Glutamatergic neuron (in vitro differentiated cells): ENCODE measurements around the gene DOCK10. TPM values are rescaled to one million over a fixed set of nuclear protein-coding genes. Genes with fewer than 3 reads are reported as not detected.

Experiments
- DNase-seq: peaks from one replicate; pipeline ENCODE4 v3.0.0; 2022
- H3K27ac Mint-ChIP-seq: one replicate; pipeline ENCODE4 v1.8.0; 2020; ENCODE audit warnings: mild to moderate bottlenecking, mixed read lengths, inconsistent platforms; ENCODE audit not compliant: unreplicated experiment
- H3K27me3 Mint-ChIP-seq: one replicate; pipeline ENCODE4 v1.8.0; 2020; ENCODE audit warnings: mild to moderate bottlenecking, moderate library complexity, mixed read lengths, inconsistent platforms; ENCODE audit not compliant: unreplicated experiment
- H3K36me3 Mint-ChIP-seq: one replicate; pipeline ENCODE4 v1.8.0; 2020; ENCODE audit warnings: mild to moderate bottlenecking, mixed read lengths, inconsistent platforms; ENCODE audit not compliant: unreplicated experiment
- H3K4me1 Mint-ChIP-seq: one replicate; pipeline ENCODE4 v1.8.0; 2020; ENCODE audit warnings: mild to moderate bottlenecking, low read depth, mixed read lengths, inconsistent platforms; ENCODE audit not compliant: unreplicated experiment
- H3K4me3 Mint-ChIP-seq: one replicate; pipeline ENCODE4 v1.8.0; 2020; ENCODE audit warnings: mild to moderate bottlenecking, mixed read lengths, inconsistent platforms; ENCODE audit not compliant: unreplicated experiment
- H3K9me3 Mint-ChIP-seq: one replicate; pipeline ENCODE4 v1.8.0; 2020; ENCODE audit warnings: mild to moderate bottlenecking, moderate library complexity, mixed read lengths, inconsistent platforms; ENCODE audit not compliant: unreplicated experiment
- CTCF ChIP-seq: fragments of 200-600 bp; sonication (generic); IDR thresholded peaks from one replicate; pipeline ENCODE4 v1.5.0; 2021; ENCODE audit not compliant: partially characterized antibody, unreplicated experiment
- total RNA-seq: library from RNA; stranded (reverse); fragmentation: NEBNext Ultra II Directional; extraction: Animal tissue kit (Norgen Biotek cat#: 25700); gene quantifications from one replicate; pipeline ENCODE4 v1.2.1, GENCODE V29; 2021; ENCODE audit not compliant: unreplicated experiment

Gene DOCK10
- total RNA-seq, 1 donor from 2014 or later, result 1.1 TPM

GRCh38 chr2:224875841-224876240 is 166.4 kb downstream of the DOCK10 start:
- H3K9me3 Mint-ChIP-seq, result no peaks in the 10 kb centered on the region
- H3K27ac Mint-ChIP-seq, result no peak overlapping the region
- H3K4me1 Mint-ChIP-seq, result peaks cover 2% of the 10 kb centered on the region
- TF ChIP-seq CTCF, result no peak
- no peak for DNase-seq
- H3K27me3 Mint-ChIP-seq, result no peaks in the 10 kb centered on the region
- H3K36me3 Mint-ChIP-seq, result no peaks in the 10 kb centered on the region
- no peak overlapping the region for H3K4me3 Mint-ChIP-seq

GRCh38 chr2:224875153-224875552 is 167.1 kb downstream of the DOCK10 start:
- Mint-ChIP-seq H3K27me3 (no peaks in the 10 kb centered on the region), H3K4me1 (peaks cover 2% of the 10 kb centered on the region), H3K27ac (no peak overlapping the region), H3K4me3 (no peak overlapping the region), H3K36me3 (no peaks in the 10 kb centered on the region), H3K9me3 (no peaks in the 10 kb centered on the region)
- no peak for TF ChIP-seq CTCF
- DNase-seq, result no peak

- H3K27ac Mint-ChIP-seq, result no peak overlapping the region
- no peak overlapping the region for H3K4me3 Mint-ChIP-seq
- peaks cover 2% of the 10 kb centered on the region for H3K4me1 Mint-ChIP-seq
- no peaks in the 10 kb centered on the region for H3K9me3 Mint-ChIP-seq
- no peak for DNase-seq
- TF ChIP-seq CTCF, result no peak
- no peaks in the 10 kb centered on the region for H3K27me3 Mint-ChIP-seq
- H3K36me3 Mint-ChIP-seq, result no peaks in the 10 kb centered on the region
Observed at GRCh38 chr2:224871813-224872212, 170.5 kb downstream of the DOCK10 start.

GRCh38 chr2:224870341-224870740 is 171.9 kb downstream of the DOCK10 start:
- Mint-ChIP-seq H3K9me3 (no peaks in the 10 kb centered on the region), H3K27ac (no peak overlapping the region), H3K36me3 (no peaks in the 10 kb centered on the region), H3K4me3 (no peak overlapping the region), H3K4me1 (no peaks in the 10 kb centered on the region), H3K27me3 (no peaks in the 10 kb centered on the region)
- DNase-seq, result no peak
- TF ChIP-seq CTCF, result no peak

- no peaks in the 10 kb centered on the region for H3K36me3 Mint-ChIP-seq
- no peaks in the 10 kb centered on the region for H3K4me1 Mint-ChIP-seq
- no peak for DNase-seq
- no peaks in the 10 kb centered on the region for H3K27me3 Mint-ChIP-seq
- no peak for TF ChIP-seq CTCF
- no peaks in the 10 kb centered on the region for H3K9me3 Mint-ChIP-seq
- H3K27ac Mint-ChIP-seq, result no peak overlapping the region
- no peak overlapping the region for H3K4me3 Mint-ChIP-seq
Observed at GRCh38 chr2:224869601-224870233, 172.6 kb downstream of the DOCK10 start.
